HG02852 (cell line): ENCODE results near the gene NOD2.

Source experiments
- ATAC-seq: cut with Tn5 transposase; IDR thresholded peaks from one replicate; pipeline ENCODE4 v1.9.1; 2021; ENCODE audit warnings: mild to moderate bottlenecking, moderate library complexity; ENCODE audit not compliant: unreplicated experiment

Gene NOD2

GRCh38 chr16:50692999-50693781 is at the start of gene NOD2:
Gene NOD2, plus strand, starts transcription at chr16:50693606. Its CDS starts 5,890 bp downstream, at chr16:50699496.
- ATAC-seq, result no peak

- no peak for ATAC-seq
These were observed 49.2 kb upstream of the NOD2 start for GRCh38 chr16:50644245-50644644.

DNA sequence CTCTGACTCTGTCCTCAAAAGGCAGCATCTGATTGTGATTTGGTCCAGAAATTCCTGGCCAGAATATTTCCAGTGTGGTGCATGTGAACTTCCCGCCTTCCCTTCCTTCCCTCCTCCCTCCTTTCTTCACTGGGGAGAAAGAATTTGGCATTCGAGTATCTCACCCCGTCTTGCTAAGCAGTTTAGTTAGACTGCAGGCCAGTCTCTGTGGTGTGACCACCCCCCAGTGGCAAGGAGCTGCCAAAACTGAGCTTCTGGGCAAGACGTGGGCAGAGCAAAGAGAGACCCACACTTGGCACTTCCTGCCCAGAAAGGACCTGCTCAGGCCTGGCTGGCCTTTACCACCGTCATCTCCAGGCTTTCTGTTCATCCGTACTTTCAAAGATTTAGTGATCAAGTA is 48.7 kb upstream of the NOD2 start:
- no peak for ATAC-seq

DNA sequence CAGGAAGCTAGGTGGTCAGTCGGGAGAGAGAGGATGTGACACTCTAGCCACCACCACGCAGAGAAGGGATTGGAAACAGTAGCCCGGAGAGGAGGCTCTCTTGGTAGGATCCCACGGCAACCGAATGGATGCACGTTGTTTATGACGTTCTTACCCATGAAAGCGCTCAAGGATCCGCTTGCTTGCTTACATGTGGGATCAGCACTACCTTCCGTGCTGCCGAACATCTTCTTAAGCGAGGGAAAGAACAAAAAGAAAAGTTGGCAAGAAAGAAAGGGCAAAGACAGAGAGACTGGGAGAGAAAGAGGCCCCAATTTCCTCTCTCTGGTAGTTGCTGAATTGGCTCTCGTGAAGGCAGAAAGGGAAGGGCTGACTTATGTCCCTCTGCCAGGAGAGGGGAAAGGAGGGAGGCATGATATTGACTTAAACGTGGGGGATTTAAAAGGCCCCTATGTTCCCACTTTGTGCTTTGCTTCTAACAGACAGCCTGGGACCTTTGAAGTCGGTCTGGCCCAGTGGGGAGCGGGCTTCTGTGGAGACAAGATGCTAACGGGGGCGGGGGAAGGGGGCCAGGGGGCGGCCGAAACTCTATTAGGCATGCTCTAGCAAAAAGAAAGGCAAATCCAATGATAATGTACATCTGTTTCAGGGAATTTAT is 47.7 kb upstream of the NOD2 start:
- no peak for ATAC-seq

DNA sequence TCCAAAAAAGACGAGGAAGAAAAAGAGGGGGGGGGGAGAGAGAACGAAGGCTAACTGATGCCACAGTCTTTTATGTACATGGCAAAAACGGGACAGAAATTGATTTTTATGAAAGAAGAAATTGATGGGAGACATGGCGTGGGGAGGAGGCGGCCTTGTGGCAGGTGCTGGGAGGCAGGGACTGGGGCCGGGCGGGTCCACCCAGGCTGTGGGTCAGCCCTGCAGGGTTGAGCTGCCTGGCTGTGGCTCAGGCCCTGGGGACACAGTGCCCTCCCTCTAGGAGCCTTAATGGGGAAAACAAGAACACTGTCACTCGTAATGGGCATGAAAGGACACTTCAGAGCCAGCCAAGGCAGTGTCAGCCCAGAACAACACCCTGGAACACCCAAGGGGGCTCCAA is 47.1 kb upstream of the NOD2 start:
- ATAC-seq, result no peak

- no peak for ATAC-seq
These were observed 41.5 kb upstream of the NOD2 start for GRCh38 chr16:50651835-50652438.

DNA sequence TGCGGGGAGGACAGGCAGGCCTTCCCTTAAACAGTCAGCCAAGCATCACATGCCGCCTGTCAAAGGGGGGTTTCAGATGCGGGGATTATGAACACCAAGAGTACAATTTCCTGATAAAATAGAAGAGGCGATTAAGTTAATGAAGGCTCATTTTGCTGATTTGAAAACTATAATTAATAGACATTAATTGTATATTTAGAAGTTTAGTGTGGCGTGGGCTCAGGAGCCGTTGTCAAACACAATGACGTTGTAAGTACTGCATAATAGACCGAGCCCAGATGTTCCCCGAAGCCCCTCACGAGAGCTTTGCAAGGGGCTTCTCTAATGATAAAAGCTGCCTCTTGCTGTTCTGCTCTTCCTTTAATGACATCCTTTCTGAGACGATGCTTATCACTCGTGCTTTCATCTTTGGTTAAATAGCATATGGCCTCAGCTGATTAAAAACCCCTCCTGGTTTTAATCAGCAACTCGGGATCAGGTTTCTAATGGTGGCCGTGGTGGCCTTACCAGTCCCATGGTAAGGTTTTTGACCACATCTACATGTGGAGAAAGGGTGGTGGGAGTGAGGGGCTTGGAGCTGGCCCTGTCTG is 40.5 kb upstream of the NOD2 start:
- no peak for ATAC-seq

DNA sequence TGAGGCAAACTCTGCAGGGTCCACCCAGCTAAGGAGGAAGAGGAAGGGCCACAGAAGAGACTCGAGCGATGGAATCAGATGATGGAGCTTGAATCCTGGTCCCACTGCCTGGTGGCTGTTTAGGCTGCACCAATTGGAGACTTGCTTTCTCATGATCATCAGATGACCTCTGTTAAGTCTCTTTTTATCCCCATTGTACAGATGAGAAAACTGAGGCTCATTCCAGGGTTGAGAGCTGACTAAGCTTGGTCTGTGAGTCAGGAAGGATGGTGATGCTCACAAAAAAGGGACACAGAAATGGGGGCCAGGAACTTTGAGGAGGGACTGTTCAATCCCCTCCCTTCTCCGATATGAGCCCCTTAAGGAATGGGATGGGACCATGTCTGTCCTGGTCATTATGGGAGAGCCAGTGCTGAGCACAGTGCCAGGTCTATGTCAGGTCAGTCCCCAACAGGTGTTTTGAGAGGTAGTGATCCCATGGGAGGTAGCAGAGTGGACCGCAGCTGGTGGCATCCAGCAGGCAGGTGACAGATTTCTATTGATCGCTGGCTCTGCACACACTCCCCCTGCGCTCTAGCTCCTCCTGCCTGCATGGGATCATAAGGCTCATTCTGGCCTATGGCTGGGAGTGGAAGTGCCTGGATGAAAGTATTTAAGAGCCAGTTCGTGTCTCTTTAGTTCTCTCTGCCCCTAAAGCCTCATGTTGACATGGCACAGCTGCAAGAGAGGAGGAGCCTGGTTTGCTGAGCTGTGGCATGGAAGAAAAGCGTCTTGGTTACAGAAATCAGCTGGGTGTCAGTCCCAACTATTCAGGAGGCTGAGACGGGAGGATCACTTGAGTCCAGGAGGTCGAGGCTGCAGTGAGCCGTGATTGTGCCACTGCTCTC is 39.5 kb upstream of the NOD2 start:
- ATAC-seq, result no peak

DNA sequence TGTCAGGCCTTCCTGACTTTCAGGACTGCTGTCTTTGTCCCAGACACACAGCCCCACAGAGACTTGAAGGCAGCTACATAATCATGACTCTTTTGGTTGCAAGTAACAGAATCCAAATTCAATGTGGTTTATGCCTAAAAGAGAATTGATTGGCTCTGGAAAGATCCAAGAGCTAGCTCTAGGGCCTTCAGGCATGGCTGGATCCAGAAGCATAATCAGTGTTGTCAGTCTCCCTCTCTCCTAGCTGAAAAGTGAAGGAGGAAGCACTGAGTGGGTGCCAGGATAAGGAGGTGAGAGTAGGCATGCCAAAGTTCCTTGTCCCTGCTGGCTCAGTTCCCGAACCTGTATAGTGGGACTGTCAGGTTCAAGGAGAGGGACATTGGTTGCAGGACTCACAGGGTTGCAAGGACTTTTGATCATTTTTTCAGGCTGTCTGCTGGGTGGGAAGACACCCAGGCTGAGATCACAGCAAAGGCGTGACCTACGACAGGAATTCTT is 37.8 kb upstream of the NOD2 start:
- no peak for ATAC-seq

DNA sequence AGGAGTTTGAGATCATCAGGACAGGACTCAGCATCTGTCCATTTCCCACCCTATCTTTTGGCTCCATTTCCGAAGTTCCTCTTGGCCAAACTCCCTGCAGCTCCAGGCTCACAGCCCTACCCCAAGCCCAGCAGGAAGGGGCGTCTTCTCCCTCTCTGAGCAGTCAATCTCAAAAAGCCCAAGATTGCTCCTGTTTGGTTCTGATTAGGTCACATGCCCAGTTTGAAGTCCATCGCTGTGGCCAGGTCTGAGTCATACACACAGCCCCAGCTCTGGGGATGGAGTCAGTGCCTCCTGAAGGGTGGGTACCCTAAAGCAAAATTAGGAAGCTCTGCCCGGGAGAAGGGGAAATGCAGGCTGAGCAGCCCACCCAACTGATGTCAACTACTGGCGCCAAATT is 36.2 kb upstream of the NOD2 start:
- ATAC-seq, result no peak

DNA sequence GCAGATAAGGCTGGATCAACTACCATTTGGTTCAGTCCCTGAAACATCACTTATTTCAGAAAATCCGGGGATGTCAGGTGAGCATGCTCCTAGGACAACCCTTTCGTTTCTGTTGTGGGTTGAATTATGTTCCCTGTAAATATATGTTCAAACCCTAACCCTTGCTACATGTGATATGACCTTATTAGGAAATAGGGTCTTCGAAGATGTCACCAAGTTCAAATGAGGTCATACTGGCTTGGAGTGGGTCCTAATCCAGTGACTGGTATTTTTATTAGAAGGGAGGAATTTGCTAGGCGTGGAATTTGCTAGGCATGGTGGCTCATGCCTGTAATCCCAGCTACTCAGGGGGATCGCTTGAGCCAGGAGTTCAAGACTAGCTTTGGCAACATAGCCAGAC is 33.6 kb upstream of the NOD2 start:
- ATAC-seq, result no peak

GRCh38 chr16:50662306-50662940 is 31.0 kb upstream of the NOD2 start:
- ATAC-seq, result no peak

DNA sequence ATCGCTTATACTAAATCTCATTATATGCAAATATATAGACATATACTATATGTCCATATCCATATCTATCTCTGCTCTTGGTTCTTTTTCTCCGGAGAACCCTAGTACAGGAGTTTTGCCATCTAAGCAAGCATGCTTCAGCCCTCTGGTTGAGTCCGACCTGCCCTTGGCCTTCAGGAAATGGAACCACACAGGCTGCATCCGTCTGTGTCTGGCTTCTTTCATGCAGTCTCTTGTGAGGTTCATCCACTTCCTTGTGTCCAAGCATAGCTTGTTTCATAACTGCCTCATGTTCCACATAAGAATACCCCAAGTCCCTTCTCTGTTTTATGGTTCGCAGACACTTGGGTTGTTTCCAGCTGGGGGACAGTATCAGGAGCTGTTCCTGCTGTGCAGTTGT is 29.1 kb upstream of the NOD2 start:
- no peak for ATAC-seq

- ATAC-seq, result peak; percentile 47
These were observed 28.1 kb upstream of the NOD2 start for GRCh38 chr16:50665128-50665878.

GRCh38 chr16:50666658-50667496 is 26.5 kb upstream of the NOD2 start:
- ATAC-seq, result peak; percentile 93

GRCh38 chr16:50667497-50668367 is 25.7 kb upstream of the NOD2 start:
- no peak for ATAC-seq

DNA sequence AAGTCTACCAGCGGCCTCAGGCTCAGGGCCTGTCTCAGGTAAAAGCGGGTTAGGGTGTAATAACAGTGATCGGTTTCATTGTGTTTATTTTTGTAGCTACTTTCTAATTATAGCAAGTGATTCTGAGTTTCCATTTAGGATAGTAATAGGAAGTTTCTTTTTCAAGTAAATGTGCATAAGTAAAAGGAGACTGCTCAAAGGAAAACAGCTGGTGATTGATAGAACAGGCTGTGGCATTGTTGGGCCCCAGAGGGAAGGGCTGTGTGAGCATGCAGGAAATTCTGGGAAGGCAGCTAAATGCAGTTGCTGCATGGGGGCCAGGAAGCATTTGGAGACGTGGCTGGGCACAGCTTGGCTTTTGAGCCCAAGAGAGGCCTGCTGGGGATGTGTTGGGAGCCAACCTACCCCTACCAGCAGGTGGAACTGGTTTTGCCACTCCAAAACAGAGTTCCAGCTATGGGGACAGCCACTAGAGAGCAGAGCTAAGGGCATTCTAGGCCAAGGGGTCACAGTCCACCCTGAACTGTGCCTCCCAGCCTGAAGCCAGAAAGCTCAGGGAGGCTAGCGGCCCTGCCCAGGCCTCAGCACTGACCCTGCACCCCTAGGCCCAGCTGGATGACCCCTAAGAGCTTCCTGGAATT is 24.9 kb upstream of the NOD2 start:
- ATAC-seq, result no peak
